ENCODE results near the gene IL17RC. TPM values are rescaled to one million over a fixed set of nuclear protein-coding genes. Genes with fewer than 3 reads are reported as not detected.
"Not testable (repeated sequence)": the region's sequence is repeated elsewhere in the genome, so short reads cannot be mapped to it uniquely, and the experiment has no call there.

The IL17RC gene
- total and polyA plus RNA-seq, 3 donors from 2014 or later, result 12.0 to 26.1 (median 21.0) TPM

- no peaks in the 10 kb centered on the region for H3K36me3 ChIP-seq (ENCODE audit: low read depth, missing control alignments)
- peaks cover 16% of the 10 kb centered on the region for H3K4me1 ChIP-seq
- intact Hi-C loops (cut with DNase I; ENCODE audit: low total_unique reads), result no loop called here
- H3K9me3 ChIP-seq, result no peaks in the 10 kb centered on the region
- DNase-seq, result no peak
- H3K27me3 ChIP-seq, result no peaks in the 10 kb centered on the region
- WGBS, 2 donors, result 6 to 9% methylated on average over 8 to 12 of the region's 12 CpGs
- peak overlapping the region; percentile 70 to 92 for H3K4me3 ChIP-seq
- TF ChIP-seq CTCF (IDR thresholded peaks at IDR 0.05), result no peak
- no peak for TF ChIP-seq POLR2A (IDR thresholded peaks at IDR 0.05)
- peak overlapping the region; percentile 90 to 91 for H3K27ac ChIP-seq
Observed at GRCh38 chr3:9891072-9891622, 25.8 kb upstream of the IL17RC start.

- no peaks in the 10 kb centered on the region for H3K36me3 ChIP-seq (ENCODE audit: low read depth, missing control alignments)
- no peak for TF ChIP-seq CTCF (IDR thresholded peaks at IDR 0.05)
- TF ChIP-seq POLR2A (IDR thresholded peaks at IDR 0.05), result no peak
- no peaks in the 10 kb centered on the region for H3K9me3 ChIP-seq
- 63 to 90% methylated on average over 1 of the region's 1 CpG for whole genome bisulfite sequencing, 2 donors
- peaks cover 20% of the 10 kb centered on the region for H3K4me1 ChIP-seq
- H3K27ac ChIP-seq, result no peak overlapping the region
- DNase-seq, result no peak
- intact Hi-C loops (cut with DNase I; ENCODE audit: low total_unique reads), result no loop called here
- H3K4me3 ChIP-seq, result no peak overlapping the region
- H3K27me3 ChIP-seq, result no peaks in the 10 kb centered on the region
Observed at GRCh38 chr3:9893739-9894138, 23.2 kb upstream of the IL17RC start.

GRCh38 chr3:9895715-9896114 lies 21.2 kb upstream of the IL17RC start:
- H3K4me1 ChIP-seq; H3K9me3 ChIP-seq; intact Hi-C loops (cut with DNase I; ENCODE audit: low total_unique reads); H3K4me3 ChIP-seq; H3K27me3 ChIP-seq; H3K27ac ChIP-seq; DNase-seq; H3K36me3 ChIP-seq (ENCODE audit: low read depth, missing control alignments): not testable (repeated sequence)
- 90 to 93% methylated on average over 3 of the region's 3 CpGs for WGBS, 2 donors

GRCh38 chr3:9896755-9897407 lies 20.0 kb upstream of the IL17RC start:
- intact Hi-C loops (cut with DNase I; ENCODE audit: low total_unique reads); H3K27ac ChIP-seq; H3K4me1 ChIP-seq; DNase-seq; H3K9me3 ChIP-seq; H3K36me3 ChIP-seq (ENCODE audit: low read depth, missing control alignments); H3K27me3 ChIP-seq; H3K4me3 ChIP-seq: not testable (repeated sequence)
- WGBS, 2 donors, result 95 to 96% methylated on average over 10 of the region's 10 CpGs

- Histone ChIP-seq H3K36me3 (ENCODE audit: low read depth, missing control alignments) (no peaks in the 10 kb centered on the region), H3K4me1 (peaks cover 4% of the 10 kb centered on the region), H3K9me3 (no peaks in the 10 kb centered on the region), H3K27me3 (no peaks in the 10 kb centered on the region), H3K27ac (no peak overlapping the region), H3K4me3 (no peak overlapping the region)
- intact Hi-C loops (cut with DNase I; ENCODE audit: low total_unique reads), result no loop called here
- TF ChIP-seq POLR2A (IDR thresholded peaks at IDR 0.05) (no peak), CTCF (IDR thresholded peaks at IDR 0.05) (no peak)
- WGBS, 2 donors, result 73 to 81% methylated on average over 4 of the region's 4 CpGs
- no peak for DNase-seq
Observed at GRCh38 chr3:9897408-9898372, 19.2 kb upstream of the IL17RC start.
